Neural cell (in vitro differentiated cells): ENCODE results near the gene UBE2Q1. TPM values are rescaled to one million over a fixed set of nuclear protein-coding genes. Genes with fewer than 3 reads are reported as not detected.

Experiments used
- H2AFZ ChIP-seq: fragments of 200-600, 300-800 bp; sonication (generic), shearing (Covaris generic); 2 replicates; pipeline ENCODE4 v1.6.0; 2014; ENCODE audit warnings: low read depth, mild to moderate bottlenecking, antibody characterized with exemption, low read length, moderate library complexity
- H3F3A ChIP-seq: fragments of 200-600 bp; shearing (Covaris generic); 2 replicates; pipeline ENCODE4 v1.6.1; 2016; ENCODE audit warnings: mild to moderate bottlenecking, moderate library complexity, mixed read lengths, antibody characterized with exemption, low read length; ENCODE audit not compliant: insufficient read depth, poor library complexity, severe bottlenecking
- H3K27ac ChIP-seq: fragments of 200-600, 300-800 bp; sonication (generic), shearing (Covaris generic); 2 replicates; pipeline ENCODE4 v1.5.1; 2014; ENCODE audit warnings: mild to moderate bottlenecking, low read length, moderate library complexity
- H3K27me3 ChIP-seq: fragments of 300-800, 200-600 bp; sonication (generic), shearing (Covaris generic); 2 replicates; pipeline ENCODE4 v1.6.0; 2014; ENCODE audit warnings: mild to moderate bottlenecking, low read depth, low read length, moderate library complexity; ENCODE audit not compliant: insufficient read depth
- H3K36me3 ChIP-seq: fragments of 300-800, 200-600 bp; sonication (generic), shearing (Covaris generic); 2 replicates; pipeline ENCODE4 v1.5.1; 2014; ENCODE audit warnings: mild to moderate bottlenecking, antibody characterized with exemption, low read length, moderate library complexity; ENCODE audit not compliant: insufficient read depth
- H3K4me2 ChIP-seq: fragments of 300-800, 200-600 bp; sonication (generic), shearing (Covaris generic); 2 replicates; pipeline ENCODE4 v1.6.0; 2014; ENCODE audit warnings: mild to moderate bottlenecking, low read length
- H3K4me3 ChIP-seq: fragments of 300-800, 200-600 bp; sonication (generic), shearing (Covaris generic); 2 replicates; pipeline ENCODE4 v1.5.1; 2014; ENCODE audit warnings: mild to moderate bottlenecking, low read length, moderate library complexity
- H3K79me2 ChIP-seq: fragments of 200-600 bp; shearing (Covaris generic); replicated peaks from 2 replicates; pipeline ENCODE4 v1.6.0; 2014; ENCODE audit warnings: mild to moderate bottlenecking, low read length, moderate library complexity; ENCODE audit not compliant: insufficient read depth
- H3K9ac ChIP-seq: fragments of 300-800, 200-600 bp; sonication (generic), shearing (Covaris generic); 2 replicates; pipeline ENCODE4 v1.6.1; 2016; ENCODE audit warnings: mild to moderate bottlenecking, low read length, mixed read lengths
- H3K9me2 ChIP-seq: fragments of 200-600 bp; shearing (Covaris generic); 2 replicates; pipeline ENCODE4 v1.6.1; 2016; ENCODE audit warnings: mild to moderate bottlenecking, low read length, mixed read lengths; ENCODE audit not compliant: insufficient read depth
- H3K9me3 ChIP-seq: fragments of 200-600, 300-800 bp; sonication (generic), shearing (Covaris generic); 2 replicates; pipeline ENCODE4 v1.6.1; 2016; ENCODE audit warnings: mild to moderate bottlenecking, mixed run types, low read length, moderate library complexity, mixed read lengths
- H4K20me1 ChIP-seq: fragments of 200-600 bp; shearing (Covaris generic); 2 replicates; pipeline ENCODE4 v1.6.1; 2016; ENCODE audit warnings: mild to moderate bottlenecking, mixed run types; ENCODE audit not compliant: insufficient read depth
- CTCF ChIP-seq: fragments of 450-650 bp; IDR thresholded peaks from 2 replicates; pipeline ENCODE4 v1.5.1; 2014; ENCODE audit warnings: antibody characterized with exemption, mild to moderate bottlenecking, moderate library complexity; ENCODE audit not compliant: poor library complexity, severe bottlenecking
- EP300 ChIP-seq: fragments of 450-650 bp; conservative IDR thresholded peaks from 2 replicates; pipeline ENCODE4 v1.6.1; 2014; ENCODE audit warnings: antibody characterized with exemption, mild to moderate bottlenecking, moderate library complexity; ENCODE audit not compliant: poor library complexity, severe bottlenecking
- EZH2 ChIP-seq: fragments of 200-600, 300-800 bp; shearing (Covaris generic), sonication (generic); IDR thresholded peaks from 2 replicates; pipeline ENCODE4 v1.6.1; 2014; ENCODE audit warnings: antibody characterized with exemption, low read length, borderline replicate concordance, mild to moderate bottlenecking; ENCODE audit not compliant: insufficient read depth, poor library complexity, severe bottlenecking
- MXI1 ChIP-seq: fragments of 450-650 bp; conservative IDR thresholded peaks from 2 replicates; pipeline ENCODE4 v1.6.1; 2014; ENCODE audit warnings: antibody characterized with exemption, mild to moderate bottlenecking; ENCODE audit not compliant: poor library complexity, severe bottlenecking
- POLR2AphosphoS5 ChIP-seq: IDR thresholded peaks from 2 replicates; pipeline ENCODE4 v1.6.1; 2012
- RAD21 ChIP-seq: fragments of 450-650 bp; conservative IDR thresholded peaks from 2 replicates; pipeline ENCODE4 v1.6.1; 2014; ENCODE audit warnings: antibody characterized with exemption, mild to moderate bottlenecking, moderate library complexity
- REST ChIP-seq: IDR thresholded peaks from 2 replicates; pipeline ENCODE4 v1.6.1; 2012; ENCODE audit warnings: borderline replicate concordance
- SMC3 ChIP-seq: fragments of 450-650 bp; conservative IDR thresholded peaks from 2 replicates; pipeline ENCODE4 v1.6.1; 2014; ENCODE audit warnings: antibody characterized with exemption, mild to moderate bottlenecking, moderate library complexity; ENCODE audit not compliant: poor library complexity
- TAF1 ChIP-seq: IDR thresholded peaks from 2 replicates; pipeline ENCODE4 v1.6.1; 2012; ENCODE audit warnings: low read depth
- polyA plus RNA-seq: library from polyadenylated mRNA; depleted of rRNA; stranded (reverse); fragments of >200 nt; gene quantifications from 2 replicates; pipeline ENCODE4 v1.2.3, GENCODE V29; 2014

Gene UBE2Q1
- polyA plus RNA-seq, 1 donor from 2014 or later, result 103 TPM

- Histone ChIP-seq H3K36me3 (no peaks in the 10 kb centered on the region), H3K9me2 (no peaks in the 10 kb centered on the region), H3K4me2 (peak within 1 kb of the TSS; percentile 83), H3K27ac (no peak within 1 kb of the TSS), H3K9ac (peak within 1 kb of the TSS; percentile 76), H3F3A (no peaks in the 10 kb centered on the region), H3K79me2 (peaks cover 14% of the 10 kb centered on the region), H3K9me3 (no peaks in the 10 kb centered on the region), H3K4me3 (peak within 1 kb of the TSS; percentile 94), H3K27me3 (no peaks in the 10 kb centered on the region), H4K20me1 (no peaks in the 10 kb centered on the region), H2AFZ (peak within 1 kb of the TSS; percentile 66)
- TF ChIP-seq RAD21 (peak; percentile 37), TAF1 (no peak), REST (peak; percentile 92), EZH2 (no peak), CTCF (no peak), POLR2AphosphoS5 (peak; percentile 74), EP300 (no peak), MXI1 (peak; percentile 89), SMC3 (peak; percentile 40)
Measured at GRCh38 chr1:154567386-154568156, 9.1 kb upstream of the UBE2Q1 start, which contains the start of gene CHRNB2. CHRNB2 (plus strand) TSS chr1:154567778; CDS start chr1:154568045, 267 bp downstream.

- Histone ChIP-seq H3K27ac (no peak overlapping the region), H4K20me1 (no peaks in the 10 kb centered on the region), H3K79me2 (peaks cover 14% of the 10 kb centered on the region), H3F3A (no peaks in the 10 kb centered on the region), H3K36me3 (no peaks in the 10 kb centered on the region), H3K9ac (no peak overlapping the region), H3K9me3 (no peaks in the 10 kb centered on the region), H3K4me2 (no peak overlapping the region), H3K9me2 (no peaks in the 10 kb centered on the region), H2AFZ (no peak overlapping the region), H3K4me3 (no peak overlapping the region), H3K27me3 (no peaks in the 10 kb centered on the region)
- TF ChIP-seq CTCF (no peak), POLR2AphosphoS5 (no peak), SMC3 (no peak)
Measured at GRCh38 chr1:154565876-154566275, 7.4 kb upstream of the UBE2Q1 start.
